Measurements from ENCODE around the gene IL1B. TPM values are rescaled to one million over a fixed set of nuclear protein-coding genes. Genes with fewer than 3 reads are reported as not detected.

IL1B gene
- total and polyA plus RNA-seq, 4 donors: 0.25 to 3.1 (median 0.76) TPM

DNA sequence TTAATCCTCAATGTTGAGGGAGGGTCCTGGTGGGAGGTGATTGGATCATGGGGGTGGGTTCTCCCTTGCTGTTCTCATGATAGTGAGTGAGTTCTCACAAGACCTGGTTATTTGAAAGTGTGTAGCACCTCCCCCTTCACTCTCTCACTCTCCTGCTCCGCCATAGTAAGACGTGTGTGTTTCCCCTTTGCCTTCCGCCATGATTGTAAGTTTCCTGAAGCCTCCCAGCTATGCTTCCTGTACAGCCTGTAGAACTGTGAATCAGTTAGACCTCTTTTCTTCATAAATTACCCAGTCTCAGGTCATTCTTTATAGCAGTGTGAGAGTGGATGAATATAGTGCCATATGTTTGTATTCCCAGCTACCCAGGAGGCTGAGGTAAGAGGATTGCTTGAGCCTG lies 9.6 kb downstream of the IL1B start:
- Histone ChIP-seq H3K9ac (ENCODE audit: low read depth in 1 of 2, low read length in 2 of 2) (no peak overlapping the region), H3K27ac (ENCODE audit: low read depth in 1 of 2, low read length in 2 of 2) (no peak overlapping the region), H3K9me3 (ENCODE audit: control insufficient read depth in 4 of 4, low read length in 3 of 4) (no peaks in the 10 kb centered on the region), H3K4me3 (ENCODE audit: low read depth in 1 of 3, low read length in 3 of 3) (no peak overlapping the region), H3K27me3 (ENCODE audit: control insufficient read depth in 4 of 4, insufficient read depth in 4 of 4, low read length in 3 of 4) (no peaks in the 10 kb centered on the region), H3K4me1 (ENCODE audit: control insufficient read depth in 4 of 4, insufficient read depth in 4 of 4, low read length in 3 of 4) (peaks cover 4 to 16% (median 14%) of the 10 kb centered on the region in 4 donors), H3K36me3 (ENCODE audit: control insufficient read depth in 4 of 4, insufficient read depth in 3 of 4, low read depth in 1 of 4, low read length in 3 of 4) (no peaks in the 10 kb centered on the region)
- DNase-seq (ENCODE audit: low spot score): no peak
- 81% methylated on average over 3 of the region's 3 CpGs for WGBS
- TF ChIP-seq EGR1 (IDR thresholded peaks at IDR 0.05; ENCODE audit: low read depth in 2 of 2): no peak
- TF ChIP-seq FOXA1 (IDR thresholded peaks at IDR 0.05): no peak
- TF ChIP-seq, protein P1, sequence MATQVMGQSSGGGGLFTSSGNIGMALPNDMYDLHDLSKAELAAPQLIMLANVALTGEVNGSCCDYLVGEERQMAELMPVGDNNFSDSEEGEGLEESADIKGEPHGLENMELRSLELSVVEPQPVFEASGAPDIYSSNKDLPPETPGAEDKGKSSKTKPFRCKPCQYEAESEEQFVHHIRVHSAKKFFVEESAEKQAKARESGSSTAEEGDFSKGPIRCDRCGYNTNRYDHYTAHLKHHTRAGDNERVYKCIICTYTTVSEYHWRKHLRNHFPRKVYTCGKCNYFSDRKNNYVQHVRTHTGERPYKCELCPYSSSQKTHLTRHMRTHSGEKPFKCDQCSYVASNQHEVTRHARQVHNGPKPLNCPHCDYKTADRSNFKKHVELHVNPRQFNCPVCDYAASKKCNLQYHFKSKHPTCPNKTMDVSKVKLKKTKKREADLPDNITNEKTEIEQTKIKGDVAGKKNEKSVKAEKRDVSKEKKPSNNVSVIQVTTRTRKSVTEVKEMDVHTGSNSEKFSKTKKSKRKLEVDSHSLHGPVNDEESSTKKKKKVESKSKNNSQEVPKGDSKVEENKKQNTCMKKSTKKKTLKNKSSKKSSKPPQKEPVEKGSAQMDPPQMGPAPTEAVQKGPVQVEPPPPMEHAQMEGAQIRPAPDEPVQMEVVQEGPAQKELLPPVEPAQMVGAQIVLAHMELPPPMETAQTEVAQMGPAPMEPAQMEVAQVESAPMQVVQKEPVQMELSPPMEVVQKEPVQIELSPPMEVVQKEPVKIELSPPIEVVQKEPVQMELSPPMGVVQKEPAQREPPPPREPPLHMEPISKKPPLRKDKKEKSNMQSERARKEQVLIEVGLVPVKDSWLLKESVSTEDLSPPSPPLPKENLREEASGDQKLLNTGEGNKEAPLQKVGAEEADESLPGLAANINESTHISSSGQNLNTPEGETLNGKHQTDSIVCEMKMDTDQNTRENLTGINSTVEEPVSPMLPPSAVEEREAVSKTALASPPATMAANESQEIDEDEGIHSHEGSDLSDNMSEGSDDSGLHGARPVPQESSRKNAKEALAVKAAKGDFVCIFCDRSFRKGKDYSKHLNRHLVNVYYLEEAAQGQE (IDR thresholded peaks at IDR 0.05): no peak
- TF ChIP-seq JUND (IDR thresholded peaks at IDR 0.05): no peak
- no peak for TF ChIP-seq RAD21 (IDR thresholded peaks at IDR 0.05)
- TF ChIP-seq HNF4G (IDR thresholded peaks at IDR 0.05): no peak
- no peak for TF ChIP-seq HNF4A (conservative IDR thresholded peaks at IDR 0.05)
- TF ChIP-seq, protein P2, sequence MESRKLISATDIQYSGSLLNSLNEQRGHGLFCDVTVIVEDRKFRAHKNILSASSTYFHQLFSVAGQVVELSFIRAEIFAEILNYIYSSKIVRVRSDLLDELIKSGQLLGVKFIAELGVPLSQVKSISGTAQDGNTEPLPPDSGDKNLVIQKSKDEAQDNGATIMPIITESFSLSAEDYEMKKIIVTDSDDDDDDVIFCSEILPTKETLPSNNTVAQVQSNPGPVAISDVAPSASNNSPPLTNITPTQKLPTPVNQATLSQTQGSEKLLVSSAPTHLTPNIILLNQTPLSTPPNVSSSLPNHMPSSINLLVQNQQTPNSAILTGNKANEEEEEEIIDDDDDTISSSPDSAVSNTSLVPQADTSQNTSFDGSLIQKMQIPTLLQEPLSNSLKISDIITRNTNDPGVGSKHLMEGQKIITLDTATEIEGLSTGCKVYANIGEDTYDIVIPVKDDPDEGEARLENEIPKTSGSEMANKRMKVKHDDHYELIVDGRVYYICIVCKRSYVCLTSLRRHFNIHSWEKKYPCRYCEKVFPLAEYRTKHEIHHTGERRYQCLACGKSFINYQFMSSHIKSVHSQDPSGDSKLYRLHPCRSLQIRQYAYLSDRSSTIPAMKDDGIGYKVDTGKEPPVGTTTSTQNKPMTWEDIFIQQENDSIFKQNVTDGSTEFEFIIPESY (IDR thresholded peaks at IDR 0.05): no peak
- TF ChIP-seq YY1 (IDR thresholded peaks at IDR 0.05): no peak
- no peak for TF ChIP-seq NR2F2 (IDR thresholded peaks at IDR 0.05)
- TF ChIP-seq TAF1 (conservative IDR thresholded peaks at IDR 0.05): no peak
- no peak for TF ChIP-seq GABPA (IDR thresholded peaks at IDR 0.05 in 1 of 2, conservative IDR thresholded peaks at IDR 0.05 in 1 of 2)
- TF ChIP-seq, protein P3, sequence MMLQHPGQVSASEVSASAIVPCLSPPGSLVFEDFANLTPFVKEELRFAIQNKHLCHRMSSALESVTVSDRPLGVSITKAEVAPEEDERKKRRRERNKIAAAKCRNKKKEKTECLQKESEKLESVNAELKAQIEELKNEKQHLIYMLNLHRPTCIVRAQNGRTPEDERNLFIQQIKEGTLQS (IDR thresholded peaks at IDR 0.05): no peak
- TF ChIP-seq SP1 (IDR thresholded peaks at IDR 0.05): no peak
- TF ChIP-seq CTCF (IDR thresholded peaks at IDR 0.05; ENCODE audit: low read depth, low read length, missing input control): no peak
- no peak for TF ChIP-seq RXRA (IDR thresholded peaks at IDR 0.05)

- H3K9me3 ChIP-seq (ENCODE audit: control insufficient read depth in 4 of 4, low read length in 3 of 4): no peaks in the 10 kb centered on the region
- no peak overlapping the region for H3K27ac ChIP-seq (ENCODE audit: low read depth in 1 of 2, low read length in 2 of 2)
- H3K27me3 ChIP-seq (ENCODE audit: control insufficient read depth in 4 of 4, insufficient read depth in 4 of 4, low read length in 3 of 4): no peaks in the 10 kb centered on the region
- no peaks in the 10 kb centered on the region for H3K36me3 ChIP-seq (ENCODE audit: control insufficient read depth in 4 of 4, insufficient read depth in 3 of 4, low read depth in 1 of 4, low read length in 3 of 4)
- no peak overlapping the region for H3K9ac ChIP-seq (ENCODE audit: low read depth in 1 of 2, low read length in 2 of 2)
- H3K4me1 ChIP-seq (ENCODE audit: control insufficient read depth in 4 of 4, insufficient read depth in 4 of 4, low read length in 3 of 4): peaks cover 4 to 22% (median 19%) of the 10 kb centered on the region in 4 donors
- 93% methylated on average over 2 of the region's 2 CpGs for WGBS
- no peak overlapping the region for H3K4me3 ChIP-seq (ENCODE audit: low read depth in 1 of 3, low read length in 3 of 3)
- DNase-seq (ENCODE audit: low spot score): no peak
- TF ChIP-seq CTCF (IDR thresholded peaks at IDR 0.05; ENCODE audit: low read depth, low read length, missing input control) (no peak), NR2F2 (IDR thresholded peaks at IDR 0.05) (no peak), RXRA (IDR thresholded peaks at IDR 0.05) (no peak), SP1 (IDR thresholded peaks at IDR 0.05) (no peak)
- TF ChIP-seq, protein P2 (IDR thresholded peaks at IDR 0.05): no peak
Observed at GRCh38 chr2:112825706-112826105, 10.9 kb downstream of the IL1B start.
